GM18508 (cell line): ENCODE data around the gene ATP6V1G3.
"Not testable (repeated sequence)": the region's sequence is repeated elsewhere in the genome, so short reads cannot be mapped to it uniquely, and the experiment has no call there.

Experiments
- ATAC-seq: cut with Tn5 transposase; IDR thresholded peaks from one replicate; pipeline ENCODE4 v1.9.1; 2021; ENCODE audit warnings: moderate number of reproducible peaks; ENCODE audit not compliant: insufficient read depth, unreplicated experiment

Gene ATP6V1G3

GRCh38 chr1:198498881-198499280 lies 41.6 kb downstream of the ATP6V1G3 start:
- ATAC-seq: no peak

- no peak for ATAC-seq
Measured at GRCh38 chr1:198498103-198498385, 42.4 kb downstream of the ATP6V1G3 start.

GRCh38 chr1:198497326-198498102 lies 43.0 kb downstream of the ATP6V1G3 start:
- ATAC-seq: no peak

- ATAC-seq: no peak
Measured at GRCh38 chr1:198496216-198497143, 44.0 kb downstream of the ATP6V1G3 start.

GRCh38 chr1:198495631-198496030 lies 44.8 kb downstream of the ATP6V1G3 start:
- ATAC-seq: no peak

- no peak for ATAC-seq
Measured at GRCh38 chr1:198494658-198495103, 45.8 kb downstream of the ATP6V1G3 start.

- ATAC-seq: no peak
Measured at GRCh38 chr1:198494139-198494538, 46.3 kb downstream of the ATP6V1G3 start.

GRCh38 chr1:198493329-198493728 lies 47.2 kb downstream of the ATP6V1G3 start:
- ATAC-seq: no peak

GRCh38 chr1:198492872-198493271 lies 47.6 kb downstream of the ATP6V1G3 start:
- ATAC-seq: no peak

- ATAC-seq: no peak
Measured at GRCh38 chr1:198491596-198491995, 48.9 kb downstream of the ATP6V1G3 start.

- no peak for ATAC-seq
Measured at GRCh38 chr1:198491028-198491427, 49.5 kb downstream of the ATP6V1G3 start.

GRCh38 chr1:198490224-198490623 lies 50.3 kb downstream of the ATP6V1G3 start:
- ATAC-seq: no peak

GRCh38 chr1:198486903-198487302 lies 53.6 kb downstream of the ATP6V1G3 start:
- no peak for ATAC-seq

- ATAC-seq: no peak
Measured at GRCh38 chr1:198483645-198484044, 56.8 kb downstream of the ATP6V1G3 start.

GRCh38 chr1:198483006-198483405 lies 57.5 kb downstream of the ATP6V1G3 start:
- ATAC-seq: no peak

- no peak for ATAC-seq
Measured at GRCh38 chr1:198481661-198482060, 58.8 kb downstream of the ATP6V1G3 start.

GRCh38 chr1:198480876-198481275 lies 59.6 kb downstream of the ATP6V1G3 start:
- no peak for ATAC-seq

GRCh38 chr1:198477354-198477753 lies 63.1 kb downstream of the ATP6V1G3 start:
- not testable (repeated sequence) for ATAC-seq
